Mucosa of descending colon (tissue), 3 donors: Measurements from ENCODE around the gene MRM3. TPM values are rescaled to one million over a fixed set of nuclear protein-coding genes. Genes with fewer than 3 reads are reported as not detected.
"Not testable (repeated sequence)": the region's sequence is repeated elsewhere in the genome, so short reads cannot be mapped to it uniquely, and the experiment has no call there.

Source experiments
- ATAC-seq: fragments of 200-7000 bp; cut with Tn5 transposase; one replicate; pipeline ENCODE4 v1.9.1; 2020; ENCODE audit warnings: mild to moderate bottlenecking, moderate library complexity
- DNase-seq, 3 donors: peaks; one replicate each; pipeline ENCODE4 v3.0.0-alpha.2; 2020
- H3K36me3 ChIP-seq: fragments of 200-600 bp; one replicate; pipeline ENCODE4 v1.8.0; 2021; ENCODE audit warnings: low read depth, mild to moderate bottlenecking
- H3K4me1 ChIP-seq: fragments of 200-600 bp; one replicate; pipeline ENCODE4 v1.8.0; 2021; ENCODE audit warnings: low read depth, mild to moderate bottlenecking
- H3K4me3 ChIP-seq: fragments of 200-600 bp; one replicate; pipeline ENCODE4 v1.8.0; 2021; ENCODE audit warnings: mild to moderate bottlenecking
- H3K9me3 ChIP-seq: fragments of 200-600 bp; one replicate; pipeline ENCODE4 v1.8.0; 2021; ENCODE audit warnings: mild to moderate bottlenecking
- intact Hi-C, 2 donors: fragments of 100-400 bp; cut with DNase I in 1 of 2; cut with micrococcal nuclease in 1 of 2; formaldehyde crosslinking; loops; one replicate each; pipeline versions ENCODE4 v1.11.0 to v1.11.1; 2022; cut with DNase I, micrococcal nuclease
- total RNA-seq, 3 donors: library from RNA; stranded (reverse); fragmentation: NEBNext Ultra II Directional in 2 of 3; extraction: Animal tissue kit (Norgen Biotek cat#: 25700) in 2 of 3; gene quantifications; one replicate each; pipeline versions ENCODE4 v1.2.1 to v1.2.4, GENCODE V29; 2021 to 2023
- TF ChIP-seq, protein P1 (sequence below): fragments of 200-600 bp; IDR thresholded peaks from one replicate; pipeline ENCODE4 v1.8.0; 2022; ENCODE audit warnings: antibody characterized with exemption, mild to moderate bottlenecking
- donor health status: DM: no; HTN: no; CAD: no; lungs with moderate emphysema.
- donor health status: DM: no; HTN: no; CAD: no.
- donor health status: DM: no; HTN: yes; CAD: no.

Gene MRM3
- total RNA-seq, 3 donors from 2014 or later = 12.2 to 14.8 (median 12.4) TPM

GRCh38 chr17:752002-752619, 30.0 kb upstream of the MRM3 start, which contains the start of gene GEMIN4:
Gene GEMIN4 (minus strand): TSS chr17:752264. CDS start chr17:752142, 122 bp downstream.
- H3K9me3 ChIP-seq = no peaks in the 10 kb centered on the region
- TF ChIP-seq, protein P1, sequence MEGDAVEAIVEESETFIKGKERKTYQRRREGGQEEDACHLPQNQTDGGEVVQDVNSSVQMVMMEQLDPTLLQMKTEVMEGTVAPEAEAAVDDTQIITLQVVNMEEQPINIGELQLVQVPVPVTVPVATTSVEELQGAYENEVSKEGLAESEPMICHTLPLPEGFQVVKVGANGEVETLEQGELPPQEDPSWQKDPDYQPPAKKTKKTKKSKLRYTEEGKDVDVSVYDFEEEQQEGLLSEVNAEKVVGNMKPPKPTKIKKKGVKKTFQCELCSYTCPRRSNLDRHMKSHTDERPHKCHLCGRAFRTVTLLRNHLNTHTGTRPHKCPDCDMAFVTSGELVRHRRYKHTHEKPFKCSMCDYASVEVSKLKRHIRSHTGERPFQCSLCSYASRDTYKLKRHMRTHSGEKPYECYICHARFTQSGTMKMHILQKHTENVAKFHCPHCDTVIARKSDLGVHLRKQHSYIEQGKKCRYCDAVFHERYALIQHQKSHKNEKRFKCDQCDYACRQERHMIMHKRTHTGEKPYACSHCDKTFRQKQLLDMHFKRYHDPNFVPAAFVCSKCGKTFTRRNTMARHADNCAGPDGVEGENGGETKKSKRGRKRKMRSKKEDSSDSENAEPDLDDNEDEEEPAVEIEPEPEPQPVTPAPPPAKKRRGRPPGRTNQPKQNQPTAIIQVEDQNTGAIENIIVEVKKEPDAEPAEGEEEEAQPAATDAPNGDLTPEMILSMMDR = peak; percentile 97
- intact Hi-C loops = no loop called here
- ATAC-seq (peak; percentile 99), DNase-seq (peak; percentile 95 to 99 (median 95))
- H3K36me3 ChIP-seq = no peaks in the 10 kb centered on the region
- H3K4me3 ChIP-seq = peak within 1 kb of the TSS; percentile 75
- peaks cover 13% of the 10 kb centered on the region for H3K4me1 ChIP-seq

DNA sequence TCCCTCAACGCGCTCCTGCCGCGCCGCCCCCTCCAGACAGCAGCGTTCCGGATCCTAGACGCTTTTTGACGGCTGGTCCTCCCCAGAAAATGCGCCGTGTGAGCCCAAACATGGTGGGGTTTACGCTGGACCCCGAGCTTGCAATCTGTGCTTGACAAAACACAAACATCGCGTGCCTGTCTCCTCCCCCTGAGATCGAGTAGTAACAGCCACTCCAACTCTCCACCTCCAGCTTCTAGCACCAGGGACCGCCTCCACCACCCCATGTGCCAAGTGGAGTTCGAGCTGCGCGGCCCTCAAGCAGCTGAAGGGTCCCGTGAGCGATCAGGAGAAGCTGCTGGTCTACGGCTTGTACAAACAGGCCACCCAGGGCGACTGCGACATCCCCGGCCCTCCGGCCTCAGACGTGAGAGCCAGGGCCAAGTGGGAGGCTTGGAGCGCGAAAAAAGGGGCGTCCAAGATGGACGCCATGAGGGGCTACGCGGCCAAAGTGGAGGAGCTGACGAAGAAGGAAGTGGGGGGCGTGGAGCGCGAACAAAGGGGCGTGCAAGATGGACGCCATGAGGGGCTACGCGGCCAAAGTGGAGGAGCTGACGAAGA, 29.4 kb upstream of the MRM3 start:
- H3K36me3 ChIP-seq = no peaks in the 10 kb centered on the region
- no peaks in the 10 kb centered on the region for H3K9me3 ChIP-seq
- H3K4me3 ChIP-seq = peak overlapping the region; percentile 75
- DNase-seq = peak; percentile 68 to 74 (median 69)
- peak; percentile 56 for ATAC-seq
- H3K4me1 ChIP-seq = peaks cover 13% of the 10 kb centered on the region
- intact Hi-C loops = no loop called here
- TF ChIP-seq, protein P1 = no peak

DNA sequence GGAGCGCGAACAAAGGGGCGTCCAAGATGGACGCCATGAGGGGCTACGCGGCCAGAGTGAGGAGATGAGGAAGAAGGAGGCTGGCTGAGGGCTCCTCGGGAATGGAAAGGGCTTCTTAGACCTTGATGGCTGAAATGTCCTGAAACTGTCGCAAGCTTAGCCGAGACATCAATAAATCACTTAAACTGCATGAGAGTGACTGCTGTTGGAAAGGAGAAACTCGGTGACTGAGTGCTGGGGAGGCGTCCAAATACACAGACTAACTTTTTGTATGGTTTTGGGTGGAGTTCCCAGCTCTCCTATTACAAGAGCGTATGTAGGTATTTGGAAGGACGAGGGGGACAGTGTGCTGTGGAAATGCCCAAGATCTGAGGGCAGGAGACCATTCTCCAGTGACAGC, 28.7 kb upstream of the MRM3 start:
- ATAC-seq (no peak), DNase-seq (no peak)
- intact Hi-C loops = no loop called here
- TF ChIP-seq, protein P1 = no peak
- H3K4me3 ChIP-seq = no peak overlapping the region
- H3K36me3 ChIP-seq = no peaks in the 10 kb centered on the region
- H3K9me3 ChIP-seq = no peaks in the 10 kb centered on the region
- peaks cover 13% of the 10 kb centered on the region for H3K4me1 ChIP-seq

- H3K4me3 ChIP-seq, intact Hi-C loops, DNase-seq, H3K9me3 ChIP-seq, ATAC-seq, H3K36me3 ChIP-seq: not testable (repeated sequence)
- H3K4me1 ChIP-seq = peaks cover 11% of the 10 kb centered on the region
Measured at GRCh38 chr17:755319-755961, 26.7 kb upstream of the MRM3 start.

DNA sequence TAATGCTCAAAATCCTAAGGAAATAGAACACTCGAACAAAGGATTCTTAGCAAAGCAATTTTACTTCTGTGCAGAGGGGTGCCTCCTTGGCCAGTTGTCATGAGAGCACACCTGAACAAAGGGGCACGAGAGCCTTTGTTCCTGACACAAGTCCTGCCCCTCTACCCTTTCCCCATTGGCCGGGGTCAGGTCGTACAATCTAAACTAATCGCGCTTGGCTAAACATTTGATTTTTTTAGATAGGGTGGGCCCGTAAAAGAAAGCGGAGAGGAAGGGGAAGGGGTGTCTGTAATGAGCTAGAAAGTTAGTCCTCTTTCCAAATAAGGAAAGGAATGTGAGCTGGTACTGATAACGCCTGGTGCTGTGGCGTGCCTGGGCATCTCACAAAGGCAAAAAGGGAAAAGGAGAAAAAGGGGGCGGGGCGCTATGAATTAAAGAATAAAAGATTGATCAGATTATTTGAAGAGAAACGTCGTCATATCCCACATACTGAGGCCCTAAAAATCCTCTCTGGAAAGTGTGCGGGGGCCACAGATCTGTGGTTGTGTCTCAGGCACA, 26.1 kb upstream of the MRM3 start:
- ATAC-seq, H3K36me3 ChIP-seq, H3K4me1 ChIP-seq, H3K4me3 ChIP-seq, intact Hi-C loops, H3K9me3 ChIP-seq, DNase-seq: not testable (repeated sequence)

- DNase-seq (no peak), ATAC-seq (no peak)
- no peaks in the 10 kb centered on the region for H3K36me3 ChIP-seq
- H3K4me3 ChIP-seq = no peak overlapping the region
- TF ChIP-seq, protein P1 = no peak
- no peaks in the 10 kb centered on the region for H3K4me1 ChIP-seq
- H3K9me3 ChIP-seq = no peaks in the 10 kb centered on the region
- intact Hi-C loops = no loop called here
Measured at GRCh38 chr17:759964-760363, 22.2 kb upstream of the MRM3 start.
